HepG2 (cell line): ENCODE results near the gene SPSB2. TPM values are rescaled to one million over a fixed set of nuclear protein-coding genes. Genes with fewer than 3 reads are reported as not detected.
A peak's percentile ranks its signal among the peaks of the same experiment; 100 is the strongest.

Source experiments
- DR1 ChIP-seq: sonication (generic); formaldehyde crosslinking; IDR thresholded peaks from 2 replicates; pipeline ENCODE4 v1.8.0; 2021; ENCODE audit warnings: mild to moderate bottlenecking, missing genetic modification reagents, inconsistent platforms
- HDAC1 ChIP-seq: sonication (generic); formaldehyde crosslinking; IDR thresholded peaks from 2 replicates; pipeline ENCODE4 v1.5.1; 2020; ENCODE audit warnings: mild to moderate bottlenecking, missing genetic modification reagents
- HNRNPLL ChIP-seq: fragments of 200-400 bp; formaldehyde crosslinking; IDR thresholded peaks from 2 replicates; pipeline ENCODE4 v1.6.1; 2017; ENCODE audit warnings: mild to moderate bottlenecking, low read depth, low read length; ENCODE audit not compliant: poor library complexity, severe bottlenecking
- KDM5A ChIP-seq: fragments of 200-600 bp; sonication (generic); IDR thresholded peaks from 2 replicates; pipeline ENCODE4 v1.7.0; 2018; ENCODE audit warnings: antibody characterized with exemption, mild to moderate bottlenecking, low read length, borderline replicate concordance
- KLF9 ChIP-seq: IDR thresholded peaks from 2 replicates; pipeline ENCODE4 v1.6.1; 2016; ENCODE audit warnings: low read depth
- MEF2D ChIP-seq: sonication (generic); formaldehyde crosslinking; IDR thresholded peaks from 2 replicates; pipeline ENCODE4 v1.5.1; 2020; ENCODE audit warnings: mild to moderate bottlenecking, missing genetic modification reagents
- POLR2A ChIP-seq, 2 experiments: IDR thresholded peaks; 2 replicates each; pipeline ENCODE4 v1.6.1; 2011; ENCODE audit warnings: low read depth in 2 of 2, low read length in 2 of 2, mild to moderate bottlenecking in 1 of 2, moderate library complexity in 1 of 2; ENCODE audit not compliant: insufficient read depth in 1 of 2
- RARG ChIP-seq: sonication (generic); formaldehyde crosslinking; IDR thresholded peaks from 2 replicates; pipeline ENCODE4 v1.4.0; 2020; ENCODE audit warnings: low read depth, mild to moderate bottlenecking, missing genetic modification reagents
- ZBTB7A ChIP-seq: sonication (generic); formaldehyde crosslinking; IDR thresholded peaks from 2 replicates; pipeline ENCODE4 v1.8.0; 2022; ENCODE audit warnings: mild to moderate bottlenecking, missing genetic modification reagents
- ZEB1 ChIP-seq: IDR thresholded peaks from 2 replicates; pipeline ENCODE4 v1.6.1; 2012; ENCODE audit warnings: mild to moderate bottlenecking, low read depth, inconsistent platforms; ENCODE audit not compliant: insufficient replicate concordance
- ZNF235 ChIP-seq: sonication (generic); formaldehyde crosslinking; IDR thresholded peaks from 2 replicates; pipeline ENCODE4 v1.8.1; 2023; ENCODE audit warnings: mild to moderate bottlenecking, missing genetic modification reagents, borderline replicate concordance
- ZNF441 ChIP-seq: sonication (generic); formaldehyde crosslinking; IDR thresholded peaks from 2 replicates; pipeline ENCODE4 v1.7.0; 2021; ENCODE audit warnings: missing genetic modification reagents, borderline replicate concordance
- ZNF747 ChIP-seq: sonication (generic); formaldehyde crosslinking; IDR thresholded peaks from 2 replicates; pipeline ENCODE4 v1.8.1; 2023; ENCODE audit warnings: missing genetic modification reagents, mild to moderate bottlenecking, borderline replicate concordance
- ZNF850 ChIP-seq: sonication (generic); formaldehyde crosslinking; conservative IDR thresholded peaks from 2 replicates; pipeline ENCODE4 v1.9.0; 2021; ENCODE audit warnings: mild to moderate bottlenecking, missing genetic modification reagents
- polyA plus RNA-seq, 8 experiments: library from polyadenylated mRNA; depleted of rRNA in 3 of 8; stranded (reverse) in 7 of 8; unstranded in 1 of 8; fragments of >200 nt; fragmentation: Illumina TruSeq in 4 of 8; extraction: Trizol in 4 of 8; gene quantifications; 2 replicates each; pipeline versions ENCODE4 v1.2.1 to v1.2.3, GENCODE V29; 2011 to 2016; ENCODE audit warnings: low read depth in 4 of 8, missing spikeins in 1 of 8, mixed read lengths in 1 of 8; ENCODE audit not compliant: insufficient read depth in 1 of 8
- total RNA-seq, 5 experiments: library from RNA; depleted of rRNA; stranded (reverse); fragments of >200 nt; fragmentation: Illumina TruSeq; extraction: Trizol; gene quantifications; 2 replicates each; pipeline ENCODE4 v1.2.3, GENCODE V29; 2016; ENCODE audit warnings: low read depth in 1 of 5
- TF ChIP-seq, protein P1 (sequence below): sonication (generic); formaldehyde crosslinking; IDR thresholded peaks from 2 replicates; pipeline ENCODE4 v1.4.0; 2020; ENCODE audit warnings: mild to moderate bottlenecking, missing genetic modification reagents
- TF ChIP-seq, protein P2 (sequence below): sonication (generic); formaldehyde crosslinking; IDR thresholded peaks from 2 replicates; pipeline ENCODE4 v1.4.0; 2020; ENCODE audit warnings: mild to moderate bottlenecking, missing genetic modification reagents

The SPSB2 gene
- total and polyA plus RNA-seq, 2 of the 13 experiments (the other 11 are each of a cell fraction or from before 2014, with no cell fraction given) = 2.0 to 6.2 TPM

DNA sequence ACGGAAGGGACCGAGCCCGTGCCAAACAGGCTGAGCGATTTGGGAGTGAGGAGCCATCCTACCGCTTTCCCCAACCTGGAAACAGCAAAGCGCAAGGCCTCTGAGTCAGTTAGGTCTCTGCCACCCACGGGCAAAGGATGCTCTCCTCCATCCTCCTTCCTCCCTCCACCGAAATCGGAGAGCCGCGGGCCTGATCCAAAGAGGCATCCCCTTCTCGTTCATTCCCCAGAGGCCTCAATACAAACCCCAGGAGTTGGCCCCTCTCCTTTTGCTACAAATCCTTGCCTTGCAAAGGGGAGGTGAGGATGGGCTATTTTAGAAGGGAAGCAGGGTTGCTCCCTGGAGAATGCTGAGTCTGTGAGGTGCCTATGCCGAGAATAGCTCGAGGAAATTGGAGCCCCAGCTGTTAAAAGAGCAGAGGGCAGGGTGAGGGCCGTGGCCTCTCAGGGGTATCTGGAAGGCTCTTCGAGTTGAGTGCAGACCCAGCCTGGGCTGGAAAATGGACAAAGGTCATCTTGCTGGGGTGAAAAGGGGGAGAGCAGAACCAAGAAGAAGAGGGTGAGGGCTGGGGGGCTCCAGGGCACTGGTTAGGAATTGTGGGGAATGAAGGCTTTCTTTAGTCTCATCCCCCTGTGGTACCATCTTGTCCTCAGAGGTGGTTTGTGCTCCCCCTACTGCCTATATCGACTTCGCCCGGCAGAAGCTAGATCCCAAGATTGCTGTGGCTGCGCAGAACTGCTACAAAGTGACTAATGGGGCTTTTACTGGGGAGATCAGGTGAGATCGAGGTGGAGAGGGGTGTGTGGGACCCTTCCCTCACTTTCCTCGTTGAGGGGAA lies 4.7 kb downstream of the SPSB2 start (continued):
- TF ChIP-seq ZNF747 (CRISPR knock-in tag) = peak; percentile 8; the same call in 1 of the 2 replicates
- peak in 1 of 2 experiments; percentile 9; a peak in 1 of 4 replicates for TF ChIP-seq POLR2A (IDR thresholded peaks at IDR 0.05; ENCODE audit: insufficient read depth in 1 of 2, low read depth in 2 of 2, low read length in 2 of 2)
- TF ChIP-seq ZNF441 (CRISPR knock-in tag) = peak; percentile 50
- 0 out of 2 replicates have a peak, but pooled peaks have one; percentile 22 for TF ChIP-seq KDM5A
- TF ChIP-seq ZNF235 (CRISPR knock-in tag) = no peak
- TF ChIP-seq HDAC1 (CRISPR knock-in tag) = peak; percentile 23; the same call in 1 of the 2 replicates
- TF ChIP-seq ZNF850 (CRISPR knock-in tag) = no peak
- TF ChIP-seq ZBTB7A (CRISPR knock-in tag) = no peak
- TF ChIP-seq ZEB1 = peak; percentile 32
- TF ChIP-seq RARG (CRISPR knock-in tag) = no peak
- TF ChIP-seq, protein P1, sequence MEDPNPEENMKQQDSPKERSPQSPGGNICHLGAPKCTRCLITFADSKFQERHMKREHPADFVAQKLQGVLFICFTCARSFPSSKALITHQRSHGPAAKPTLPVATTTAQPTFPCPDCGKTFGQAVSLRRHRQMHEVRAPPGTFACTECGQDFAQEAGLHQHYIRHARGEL (CRISPR knock-in tag) = no peak
- TF ChIP-seq, protein P2, sequence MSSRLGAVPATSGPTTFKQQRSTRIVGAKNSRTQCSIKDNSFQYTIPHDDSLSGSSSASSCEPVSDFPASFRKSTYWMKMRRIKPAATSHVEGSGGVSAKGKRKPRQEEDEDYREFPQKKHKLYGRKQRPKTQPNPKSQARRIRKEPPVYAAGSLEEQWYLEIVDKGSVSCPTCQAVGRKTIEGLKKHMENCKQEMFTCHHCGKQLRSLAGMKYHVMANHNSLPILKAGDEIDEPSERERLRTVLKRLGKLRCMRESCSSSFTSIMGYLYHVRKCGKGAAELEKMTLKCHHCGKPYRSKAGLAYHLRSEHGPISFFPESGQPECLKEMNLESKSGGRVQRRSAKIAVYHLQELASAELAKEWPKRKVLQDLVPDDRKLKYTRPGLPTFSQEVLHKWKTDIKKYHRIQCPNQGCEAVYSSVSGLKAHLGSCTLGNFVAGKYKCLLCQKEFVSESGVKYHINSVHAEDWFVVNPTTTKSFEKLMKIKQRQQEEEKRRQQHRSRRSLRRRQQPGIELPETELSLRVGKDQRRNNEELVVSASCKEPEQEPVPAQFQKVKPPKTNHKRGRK (CRISPR knock-in tag) = no peak
- TF ChIP-seq MEF2D = peak; percentile 57; the same call in 1 of the 2 replicates
- TF ChIP-seq DR1 (CRISPR knock-in tag) = 0 out of 2 replicates have a peak, but pooled peaks have one; percentile 29
- no peak for TF ChIP-seq HNRNPLL
- no peak for TF ChIP-seq KLF9 (CRISPR knock-in tag)
